HEK293T (cell line): ENCODE data around the gene FBXO8.

ENCODE experiments used
- BHLHE40 ChIP-seq: fragments of 450-650 bp; IDR thresholded peaks from 2 replicates; pipeline ENCODE4 v1.6.1; 2016; ENCODE audit warnings: mild to moderate bottlenecking, moderate library complexity, borderline replicate concordance
- CTBP1 ChIP-seq: fragments of 450-650 bp; IDR thresholded peaks from 2 replicates; pipeline ENCODE4 v1.6.1; 2016; ENCODE audit warnings: borderline replicate concordance
- FOXA1 ChIP-seq: fragments of 450-650 bp; IDR thresholded peaks from 2 replicates; pipeline ENCODE4 v1.6.1; 2016; ENCODE audit warnings: mild to moderate bottlenecking
- FOXK2 ChIP-seq: fragments of 450-650 bp; IDR thresholded peaks from 2 replicates; pipeline ENCODE4 v1.6.1; 2016; ENCODE audit warnings: mild to moderate bottlenecking
- FOXM1 ChIP-seq: fragments of 450-650 bp; IDR thresholded peaks from 2 replicates; pipeline ENCODE4 v1.6.1; 2017; ENCODE audit warnings: mild to moderate bottlenecking, borderline replicate concordance
- HDGF ChIP-seq: fragments of 450-650 bp; IDR thresholded peaks from 2 replicates; pipeline ENCODE4 v1.6.1; 2017; ENCODE audit warnings: antibody characterized with exemption, borderline replicate concordance
- LEF1 ChIP-seq: fragments of 450-650 bp; IDR thresholded peaks from 2 replicates; pipeline ENCODE4 v1.6.1; 2017; ENCODE audit warnings: mild to moderate bottlenecking, borderline replicate concordance
- NFRKB ChIP-seq: fragments of 450-650 bp; IDR thresholded peaks from 2 replicates; pipeline ENCODE4 v1.6.1; 2016; ENCODE audit warnings: mild to moderate bottlenecking, moderate library complexity
- SP1 ChIP-seq: fragments of 450-650 bp; IDR thresholded peaks from 2 replicates; pipeline ENCODE4 v1.6.1; 2017
- TARDBP ChIP-seq: fragments of 450-650 bp; IDR thresholded peaks from 2 replicates; pipeline ENCODE4 v1.6.1; 2016
- ZNF384 ChIP-seq: fragments of 450-650 bp; IDR thresholded peaks from 2 replicates; pipeline ENCODE4 v1.6.1; 2016

GRCh38 chr4:174218127-174218790, 65.2 kb downstream of the FBXO8 start:
- TF ChIP-seq FOXM1 (no peak), BHLHE40 (no peak), CTBP1 (no peak), NFRKB (no peak), SP1 (no peak), LEF1 (no peak), HDGF (no peak), FOXK2 (no peak), ZNF384 (no peak), FOXA1 (no peak), TARDBP (no peak)
